ENCODE results near the gene ARFIP2. TPM values are rescaled to one million over a fixed set of nuclear protein-coding genes. Genes with fewer than 3 reads are reported as not detected.
A peak's percentile ranks its signal among the peaks of the same experiment; 100 is the strongest.

ARFIP2 gene
- total and polyA plus RNA-seq, 8 donors = 44.0 to 91.1 (median 68.8) TPM

GRCh38 chr11:6443269-6444003, 37.7 kb downstream of the ARFIP2 start:
- intact Hi-C loops (cut with DNase I; ENCODE audit: low total_unique reads) = loop anchor here (5.0 kb wide), 1 partner anchor 61 kb away; no protein-coding TSS in a partner anchor
- Histone ChIP-seq H3K9me3 (no peaks in the 10 kb centered on the region), H3K4me1 (peaks cover 0 to 10% (median 3%) of the 10 kb centered on the region in 4 donors), H3K27ac (peak overlapping the region in 1 of 5 donors; percentile 18), H3K27me3 (no peaks in the 10 kb centered on the region), H3K4me3 (no peak overlapping the region), H3K36me3 (peaks cover under 1 to 12% (median 11%) of the 10 kb centered on the region in 4 donors)
- DNase-seq = peak; percentile 63 to 83
- no peak for TF ChIP-seq POLR2A (IDR thresholded peaks at IDR 0.05)
- TF ChIP-seq POLR2AphosphoS5 (IDR thresholded peaks at IDR 0.05) = no peak
- TF ChIP-seq, protein P1, sequence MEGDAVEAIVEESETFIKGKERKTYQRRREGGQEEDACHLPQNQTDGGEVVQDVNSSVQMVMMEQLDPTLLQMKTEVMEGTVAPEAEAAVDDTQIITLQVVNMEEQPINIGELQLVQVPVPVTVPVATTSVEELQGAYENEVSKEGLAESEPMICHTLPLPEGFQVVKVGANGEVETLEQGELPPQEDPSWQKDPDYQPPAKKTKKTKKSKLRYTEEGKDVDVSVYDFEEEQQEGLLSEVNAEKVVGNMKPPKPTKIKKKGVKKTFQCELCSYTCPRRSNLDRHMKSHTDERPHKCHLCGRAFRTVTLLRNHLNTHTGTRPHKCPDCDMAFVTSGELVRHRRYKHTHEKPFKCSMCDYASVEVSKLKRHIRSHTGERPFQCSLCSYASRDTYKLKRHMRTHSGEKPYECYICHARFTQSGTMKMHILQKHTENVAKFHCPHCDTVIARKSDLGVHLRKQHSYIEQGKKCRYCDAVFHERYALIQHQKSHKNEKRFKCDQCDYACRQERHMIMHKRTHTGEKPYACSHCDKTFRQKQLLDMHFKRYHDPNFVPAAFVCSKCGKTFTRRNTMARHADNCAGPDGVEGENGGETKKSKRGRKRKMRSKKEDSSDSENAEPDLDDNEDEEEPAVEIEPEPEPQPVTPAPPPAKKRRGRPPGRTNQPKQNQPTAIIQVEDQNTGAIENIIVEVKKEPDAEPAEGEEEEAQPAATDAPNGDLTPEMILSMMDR (IDR thresholded peaks at IDR 0.05) = peak in 5 of 7 experiments; percentile 44 to 84 (median 79)
- WGBS, 5 donors = 20 to 29% (median 25%) methylated on average over 5 of the region's 5 CpGs

DNA sequence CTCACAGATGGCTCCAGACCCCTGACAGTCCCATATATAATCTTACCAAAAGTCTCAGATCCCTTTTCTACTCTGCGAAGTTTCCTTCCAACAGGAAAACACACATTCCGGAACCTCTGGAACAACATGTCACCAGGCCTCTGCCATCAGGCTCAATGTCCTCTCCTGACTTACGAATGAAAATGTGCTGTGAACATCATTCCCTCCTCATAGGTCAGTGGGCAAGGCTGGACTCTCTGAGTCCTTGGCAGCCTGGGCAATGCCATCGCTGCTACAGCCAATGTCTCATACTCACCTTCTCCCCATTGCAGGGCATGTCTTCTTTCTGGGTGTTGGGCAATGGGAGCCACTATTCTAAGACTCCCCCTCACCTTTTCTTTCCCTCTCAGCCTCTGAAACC, 38.7 kb downstream of the ARFIP2 start:
- Histone ChIP-seq H3K27ac (peak overlapping the region in 1 of 5 donors; percentile 18), H3K36me3 (peaks cover 0 to 2% (median under 1%) of the 10 kb centered on the region in 4 donors), H3K27me3 (no peaks in the 10 kb centered on the region), H3K9me3 (no peaks in the 10 kb centered on the region), H3K4me3 (no peak overlapping the region), H3K4me1 (peaks cover 0 to 10% (median 3%) of the 10 kb centered on the region in 4 donors)
- no peak for TF ChIP-seq POLR2A (IDR thresholded peaks at IDR 0.05)
- TF ChIP-seq EP300 (IDR thresholded peaks at IDR 0.05) = no peak
- TF ChIP-seq, protein P1 (IDR thresholded peaks at IDR 0.05) = no peak
- TF ChIP-seq POLR2AphosphoS5 (IDR thresholded peaks at IDR 0.05) = no peak
- intact Hi-C loops (cut with DNase I; ENCODE audit: low total_unique reads) = loop anchor here (5.0 kb wide), 1 partner anchor 60 kb away; no protein-coding TSS in a partner anchor
- DNase-seq = no peak
- WGBS, 5 donors = 85 to 96% (median 93%) methylated on average over 4 of the region's 4 CpGs

DNA sequence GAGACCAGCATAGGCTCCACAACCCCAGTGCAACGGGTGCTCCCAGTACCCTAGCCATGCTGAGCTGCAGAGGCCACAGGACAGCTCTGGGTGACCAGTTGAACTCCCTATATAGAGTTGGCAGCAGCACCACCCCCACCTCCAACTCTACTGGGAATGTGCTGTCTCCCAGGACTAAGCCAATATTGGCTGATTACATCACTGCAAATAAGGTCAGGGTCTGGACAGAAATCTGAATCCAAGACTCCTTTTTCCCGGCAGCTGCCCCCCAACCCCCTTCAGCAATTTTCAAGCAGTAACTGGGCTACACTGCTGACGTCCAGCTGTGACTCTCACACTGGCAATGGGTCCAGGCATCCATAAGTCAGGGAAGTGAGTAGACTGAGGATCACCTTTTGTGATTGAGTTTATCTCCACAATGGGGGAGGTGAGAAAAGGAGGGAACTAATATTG, 40.2 kb downstream of the ARFIP2 start, which contains the start of gene HPX:
TSS of gene HPX (minus strand) at position 82 of the 453 bp plus-strand sequence. CDS start at position 58, 24 bp downstream.
- no peak for DNase-seq
- no peak within 1 kb of the TSS for H3K4me3 ChIP-seq
- H3K27me3 ChIP-seq = no peaks in the 10 kb centered on the region
- no peak for TF ChIP-seq POLR2A (IDR thresholded peaks at IDR 0.05)
- no peak for TF ChIP-seq POLR2AphosphoS5 (IDR thresholded peaks at IDR 0.05)
- TF ChIP-seq, protein P1 (IDR thresholded peaks at IDR 0.05) = no peak
- TF ChIP-seq EP300 (IDR thresholded peaks at IDR 0.05) = no peak
- intact Hi-C loops (cut with DNase I; ENCODE audit: low total_unique reads) = loop anchor here (5.0 kb wide), 1 partner anchor 59 kb away; no protein-coding TSS in a partner anchor
- peaks cover 0 to 10% (median 3%) of the 10 kb centered on the region in 4 donors for H3K4me1 ChIP-seq
- WGBS, 5 donors = 66 to 79% (median 67%) methylated on average over 3 of the region's 3 CpGs
- H3K9me3 ChIP-seq = no peaks in the 10 kb centered on the region
- H3K27ac ChIP-seq = no peak within 1 kb of the TSS
- H3K36me3 ChIP-seq = no peaks in the 10 kb centered on the region

GRCh38 chr11:6438979-6439571, 42.1 kb downstream of the ARFIP2 start:
- WGBS, 5 donors = 0 to 8% (median 5%) methylated on average over 1 of the region's 1 CpG
- Histone ChIP-seq H3K27ac (no peak overlapping the region), H3K27me3 (no peaks in the 10 kb centered on the region), H3K4me1 (peaks cover 0 to 14% (median 6%) of the 10 kb centered on the region in 4 donors), H3K36me3 (no peaks in the 10 kb centered on the region), H3K9me3 (no peaks in the 10 kb centered on the region), H3K4me3 (no peak overlapping the region)
- TF ChIP-seq POLR2A (IDR thresholded peaks at IDR 0.05) (no peak), EP300 (IDR thresholded peaks at IDR 0.05) (no peak), POLR2AphosphoS5 (IDR thresholded peaks at IDR 0.05) (peak in 1 of 3 donors; percentile 66)
- TF ChIP-seq, protein P1 (IDR thresholded peaks at IDR 0.05) = peak in 5 of 7 experiments; percentile 41 to 86 (median 63)
- intact Hi-C loops (cut with DNase I; ENCODE audit: low total_unique reads) = no loop called here
- peak; percentile 68 to 85 for DNase-seq
